Effector memory CD4-positive, alpha-beta T cell (primary cell): Measurements from ENCODE around the gene MYPN.

Experiments
- DNase-seq, 3 donors: peaks; one replicate each; pipeline ENCODE4 v3.0.0-alpha.2; 2020
- H3K27ac ChIP-seq: 2 replicates; pipeline ENCODE4 v1.7.0; 2013; ENCODE audit warnings: mild to moderate bottlenecking, low read length, moderate library complexity; ENCODE audit not compliant: insufficient read depth, poor library complexity, severe bottlenecking
- H3K27me3 ChIP-seq: replicated peaks from 2 replicates; pipeline ENCODE4 v1.7.0; 2013; ENCODE audit warnings: mild to moderate bottlenecking, low read length; ENCODE audit not compliant: insufficient read depth, control insufficient read depth, poor library complexity, severe bottlenecking
- H3K36me3 ChIP-seq: 2 replicates; pipeline ENCODE4 v1.7.0; 2013; ENCODE audit warnings: mild to moderate bottlenecking, low read length, moderate library complexity; ENCODE audit not compliant: control insufficient read depth, insufficient read depth
- H3K4me1 ChIP-seq: 2 replicates; pipeline ENCODE4 v1.7.0; 2013; ENCODE audit warnings: low read length, mild to moderate bottlenecking; ENCODE audit not compliant: control insufficient read depth, insufficient read depth, poor library complexity, severe bottlenecking
- H3K4me3 ChIP-seq: 2 replicates; pipeline ENCODE4 v1.7.0; 2013; ENCODE audit warnings: low read length, low read depth, mild to moderate bottlenecking; ENCODE audit not compliant: insufficient read depth, poor library complexity, severe bottlenecking
- H3K9me3 ChIP-seq: 2 replicates; pipeline ENCODE4 v1.7.0; 2013; ENCODE audit warnings: mild to moderate bottlenecking, low read length, moderate library complexity; ENCODE audit not compliant: control insufficient read depth

MYPN gene

DNA sequence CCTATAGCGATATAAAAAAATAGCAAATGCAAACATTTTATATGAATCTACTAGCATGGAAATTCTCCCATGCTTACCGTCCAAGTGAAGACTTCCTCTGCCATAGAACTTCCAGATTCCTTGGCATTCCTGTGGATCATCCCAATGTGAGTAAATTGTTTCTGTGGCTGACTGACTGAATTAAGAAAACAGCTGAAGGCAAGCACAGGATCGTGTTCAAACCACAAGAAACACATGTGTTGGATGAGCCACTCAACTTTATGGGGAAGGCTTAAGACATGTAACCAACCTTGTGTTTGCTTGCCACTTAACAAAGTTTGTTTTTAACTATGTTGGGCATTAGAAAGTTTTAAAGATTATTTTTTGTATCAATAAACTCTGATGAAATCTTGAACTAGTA is 2.6 kb upstream of the MYPN start:
- no peak for DNase-seq
- Histone ChIP-seq H3K27ac (no peak overlapping the region), H3K27me3 (no peaks in the 10 kb centered on the region), H3K4me3 (no peak overlapping the region), H3K4me1 (no peaks in the 10 kb centered on the region), H3K36me3 (no peaks in the 10 kb centered on the region), H3K9me3 (no peaks in the 10 kb centered on the region)

- Histone ChIP-seq H3K9me3 (no peaks in the 10 kb centered on the region), H3K36me3 (no peaks in the 10 kb centered on the region), H3K27ac (no peak overlapping the region), H3K4me1 (no peaks in the 10 kb centered on the region), H3K27me3 (no peaks in the 10 kb centered on the region), H3K4me3 (no peak overlapping the region)
- DNase-seq = no peak
These were observed 1.6 kb upstream of the MYPN start for GRCh38 chr10:68107651-68108050.

DNA sequence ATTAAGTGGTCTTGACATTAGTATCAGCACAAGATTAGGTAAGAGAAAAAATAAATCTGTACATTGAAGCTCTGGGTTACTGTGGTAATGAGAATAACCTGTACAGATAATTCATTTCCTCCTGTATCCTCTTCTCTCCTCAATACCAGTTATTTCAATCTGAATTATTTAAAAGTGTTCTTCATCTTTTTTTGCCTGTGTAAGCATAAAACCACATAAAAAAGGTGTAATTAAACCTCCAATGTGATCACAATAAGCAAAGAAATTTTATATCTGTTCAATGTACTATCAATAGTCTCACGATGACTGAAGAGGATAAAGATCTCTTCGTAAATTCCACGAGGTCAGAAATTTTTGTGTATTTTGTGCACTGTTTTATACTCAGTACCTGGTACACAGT is 1.2 kb upstream of the MYPN start:
- DNase-seq = no peak
- Histone ChIP-seq H3K9me3 (no peaks in the 10 kb centered on the region), H3K27ac (no peak overlapping the region), H3K36me3 (no peaks in the 10 kb centered on the region), H3K27me3 (peaks cover under 1% of the 10 kb centered on the region), H3K4me1 (no peaks in the 10 kb centered on the region), H3K4me3 (no peak overlapping the region)

- H3K4me3 ChIP-seq = no peak overlapping the region
- H3K36me3 ChIP-seq = no peaks in the 10 kb centered on the region
- no peak for DNase-seq
- no peaks in the 10 kb centered on the region for H3K9me3 ChIP-seq
- H3K27me3 ChIP-seq = peaks cover 2% of the 10 kb centered on the region
- no peaks in the 10 kb centered on the region for H3K4me1 ChIP-seq
- H3K27ac ChIP-seq = no peak overlapping the region
These were observed 635 bp upstream of the MYPN start for GRCh38 chr10:68108653-68109052.

- no peak overlapping the region for H3K27ac ChIP-seq
- DNase-seq = no peak
- peaks cover 2% of the 10 kb centered on the region for H3K27me3 ChIP-seq
- no peaks in the 10 kb centered on the region for H3K36me3 ChIP-seq
- no peak overlapping the region for H3K4me3 ChIP-seq
- no peaks in the 10 kb centered on the region for H3K4me1 ChIP-seq
- H3K9me3 ChIP-seq = no peaks in the 10 kb centered on the region
These were observed 739 bp downstream of the MYPN start for GRCh38 chr10:68110027-68110426.

- no peak for DNase-seq
These were observed 2.3 kb downstream of the MYPN start for GRCh38 chr10:68111584-68111983.

GRCh38 chr10:68112837-68113236 is 3.5 kb downstream of the MYPN start:
- Histone ChIP-seq H3K27ac (no peak overlapping the region), H3K4me1 (no peaks in the 10 kb centered on the region), H3K27me3 (peaks cover 2% of the 10 kb centered on the region), H3K9me3 (no peaks in the 10 kb centered on the region), H3K4me3 (no peak overlapping the region), H3K36me3 (no peaks in the 10 kb centered on the region)
- DNase-seq = no peak

More at GRCh38 chr10:68111584-68111983, 2.3 kb downstream of the MYPN start:
- H3K9me3 ChIP-seq = no peaks in the 10 kb centered on the region
- no peaks in the 10 kb centered on the region for H3K4me1 ChIP-seq
- no peak overlapping the region for H3K27ac ChIP-seq
- peaks cover 2% of the 10 kb centered on the region for H3K27me3 ChIP-seq
- H3K36me3 ChIP-seq = no peaks in the 10 kb centered on the region
- no peak overlapping the region for H3K4me3 ChIP-seq

DNA sequence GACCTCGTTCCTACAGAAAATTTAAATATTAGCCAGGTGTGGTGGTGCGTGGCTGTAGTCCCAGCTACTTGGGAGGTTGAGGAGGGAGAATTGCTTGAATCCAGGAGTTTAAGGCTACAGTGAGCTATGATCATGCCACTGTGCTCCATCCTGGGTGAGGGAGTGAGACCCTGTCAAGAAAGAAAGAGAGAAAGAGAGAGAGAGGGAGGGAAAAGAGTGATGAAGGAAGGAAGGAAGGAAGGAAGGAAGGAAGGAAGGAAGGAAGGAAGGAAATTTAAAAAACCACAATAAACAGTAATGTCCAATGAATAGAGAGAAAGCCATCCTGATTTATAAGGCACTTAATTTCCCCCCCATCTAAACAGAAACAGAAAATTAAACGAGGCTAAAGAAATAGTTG is 9.4 kb downstream of the MYPN start:
- no peak overlapping the region for H3K4me3 ChIP-seq
- no peak for DNase-seq
- H3K4me1 ChIP-seq = no peaks in the 10 kb centered on the region

DNA sequence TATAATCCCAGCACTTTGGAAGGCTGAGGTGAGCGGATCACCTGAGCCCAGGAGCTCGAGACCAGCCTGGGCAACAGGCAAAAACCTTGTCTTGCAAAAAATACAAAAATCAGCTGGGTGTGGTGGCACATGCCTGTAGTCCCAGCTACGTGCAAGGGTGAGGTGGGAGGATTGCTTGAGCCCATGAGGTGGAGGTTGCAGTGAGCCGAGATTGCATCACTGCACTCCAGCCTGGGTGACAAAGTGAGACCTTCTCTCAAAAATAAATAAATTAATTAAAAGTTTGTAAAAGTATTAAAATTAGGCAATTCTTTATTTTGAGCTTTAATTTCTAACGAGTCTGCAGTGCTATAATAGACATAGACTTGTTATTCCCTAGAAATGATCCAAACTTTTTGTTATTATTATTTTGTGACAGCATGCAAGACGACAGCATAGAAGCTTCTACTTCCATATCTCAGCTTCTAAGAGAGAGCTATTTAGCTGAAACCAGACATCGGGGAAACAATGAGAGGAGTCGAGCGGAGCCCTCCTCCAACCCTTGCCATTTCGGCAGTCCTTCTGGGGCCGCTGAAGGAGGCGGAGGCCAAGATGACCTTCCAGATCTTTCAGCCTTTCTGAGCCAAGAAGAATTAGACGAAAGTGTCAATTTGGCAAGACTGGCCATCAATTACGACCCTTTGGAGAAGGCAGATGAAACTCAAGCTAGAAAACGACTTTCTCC is 11.9 kb downstream of the MYPN start:
- DNase-seq = no peak
- Histone ChIP-seq H3K36me3 (no peaks in the 10 kb centered on the region), H3K4me3 (no peak overlapping the region), H3K4me1 (no peaks in the 10 kb centered on the region), H3K27ac (no peak overlapping the region), H3K27me3 (no peaks in the 10 kb centered on the region), H3K9me3 (no peaks in the 10 kb centered on the region)

More for the DNA sequence above, 9.4 kb downstream of the MYPN start:
- Histone ChIP-seq H3K9me3 (no peaks in the 10 kb centered on the region), H3K27me3 (no peaks in the 10 kb centered on the region), H3K27ac (no peak overlapping the region), H3K36me3 (no peaks in the 10 kb centered on the region)

DNA sequence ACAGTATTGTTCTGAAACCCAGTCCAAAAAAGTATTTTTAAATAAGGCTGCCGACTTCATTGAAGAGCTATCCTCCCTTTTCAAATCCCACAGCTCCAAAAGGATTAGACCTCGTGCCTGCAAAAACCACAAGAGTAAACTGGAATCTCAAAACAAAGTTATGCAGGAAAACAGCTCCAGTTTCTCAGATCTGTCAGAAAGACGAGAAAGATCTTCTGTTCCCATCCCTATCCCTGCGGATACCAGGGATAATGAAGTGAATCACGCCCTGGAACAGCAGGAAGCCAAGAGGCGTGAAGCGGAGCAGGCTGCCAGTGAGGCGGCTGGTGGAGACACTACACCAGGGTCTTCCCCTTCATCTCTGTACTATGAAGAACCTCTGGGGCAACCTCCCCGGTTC is 12.6 kb downstream of the MYPN start:
- Histone ChIP-seq H3K4me3 (no peak overlapping the region), H3K36me3 (no peaks in the 10 kb centered on the region)
- DNase-seq = no peak

More for the DNA sequence above, 12.6 kb downstream of the MYPN start:
- no peaks in the 10 kb centered on the region for H3K27me3 ChIP-seq
- H3K9me3 ChIP-seq = no peaks in the 10 kb centered on the region
- H3K4me1 ChIP-seq = no peaks in the 10 kb centered on the region
- no peak overlapping the region for H3K27ac ChIP-seq
